ENCODE data around the gene RPS6KA1. TPM values are rescaled to one million over a fixed set of nuclear protein-coding genes. Genes with fewer than 3 reads are reported as not detected.

The RPS6KA1 gene
- total and polyA plus RNA-seq, 2 of the 13 experiments (the other 11 are each of a cell fraction or from before 2014, with no cell fraction given), result 19.6 to 24.2 TPM

DNA sequence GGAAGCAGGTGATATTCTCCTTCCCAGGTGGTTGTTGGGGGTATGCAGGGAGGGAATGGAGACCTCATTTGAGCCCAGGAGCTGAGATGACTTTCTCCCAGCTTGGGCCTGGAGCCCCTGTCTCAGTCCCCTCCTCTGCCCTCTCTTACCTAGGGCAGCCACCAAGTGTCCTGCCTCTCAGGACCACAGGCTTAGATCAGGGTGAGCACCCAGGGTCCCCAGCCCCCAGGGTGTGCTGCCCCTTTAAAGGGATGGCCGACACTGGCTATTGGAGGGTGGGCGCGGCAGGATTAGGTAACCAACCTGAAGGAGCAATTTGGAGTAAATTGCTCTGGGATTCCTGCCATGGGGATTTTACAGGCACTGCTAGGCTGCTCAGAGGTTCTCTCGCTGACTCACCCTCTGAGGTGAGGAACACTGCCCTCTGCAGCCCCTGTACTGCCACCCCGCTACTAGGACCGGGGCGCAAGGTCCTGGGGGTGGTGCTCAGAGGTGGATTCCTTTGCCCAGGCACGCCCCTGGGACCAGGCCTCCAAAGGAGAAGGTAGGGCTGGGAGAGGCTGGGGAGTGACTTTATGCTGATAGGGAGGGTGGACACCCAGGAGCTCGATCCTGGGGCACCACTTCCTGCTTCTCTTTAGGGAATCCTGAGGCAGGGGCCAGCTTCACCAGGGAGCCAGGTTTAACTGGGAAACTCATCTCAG, 1.5 kb downstream of the RPS6KA1 start:
- ChIA-PET POLR2A (interaction anchor here (1.6 to 5.8 kb wide), 2 partner anchors 30 to 99 kb away, joined by 3 to 41 read pairs; partner anchors contain the start of gene DHDDS), CTCF (ENCODE audit: low intra/inter-chr PET ratio, low total read pairs) (interaction anchor here (1.2 to 2.3 kb wide), 2 partner anchors 10 to 31 kb away, joined by 3 to 13 read pairs; no protein-coding TSS in a partner anchor)
- peak overlapping the region; percentile 78 for H3K9ac ChIP-seq (ENCODE audit: insufficient read depth, low read depth, low read length)
- BruUV-seq (replicated peaks), result no TSS peak
- DNase-seq (ENCODE audit: low spot score), result peak; percentile 87
- peak; percentile 94 for FAIRE-seq
- WGBS (ENCODE audit: low lambda C conversion rate), result 2% methylated on average over 7 of the region's 9 CpGs
- no peaks in the 10 kb centered on the region for H3K9me3 ChIP-seq (ENCODE audit: low read length)
- intact Hi-C loops (cut with micrococcal nuclease; ENCODE audit: unreplicated experiment) (loop anchor here (1.0 kb wide), 1 partner anchor 31 kb away; no protein-coding TSS in a partner anchor), in situ Hi-C loops (cut with HindIII; ENCODE audit: extremely low pct_ligation_motif_present, low pct_unique_long_range_greater_than_20kb) (no loop called here)
- H4K20me1 ChIP-seq (ENCODE audit: insufficient read depth, low read length), result 0 out of 2 replicates have a peak, but pooled peaks cover 9% of the 10 kb centered on the region
- peaks cover 0 to 3% of the 10 kb centered on the region in 2 experiments; a peak in 1 of 5 replicates for H3K27me3 ChIP-seq (ENCODE audit: control insufficient read depth in 1 of 2, insufficient read depth in 2 of 2, low read length in 2 of 2)
- H3K27ac ChIP-seq (ENCODE audit: extremely low read length, insufficient read depth, low read length), result peak overlapping the region; percentile 47
- peaks cover 73% of the 10 kb centered on the region for H3K4me1 ChIP-seq (ENCODE audit: insufficient read depth, low read length)
- peak overlapping the region; percentile 62 to 92 (median 89) for H3K4me3 ChIP-seq (replicated peaks in 1 of 3; ENCODE audit: insufficient read depth in 1 of 3, low read depth in 2 of 3, low read length in 3 of 3)
- H3K36me3 ChIP-seq (replicated peaks in 1 of 2; ENCODE audit: control insufficient read depth in 1 of 2, insufficient read depth in 2 of 2, low read length in 2 of 2), result no peaks in the 10 kb centered on the region
- H3K79me2 ChIP-seq (ENCODE audit: insufficient read depth, low read length), result peaks cover 24% of the 10 kb centered on the region
- ATAC-seq, result peak; percentile 92
- no peak overlapping the region for H2AFZ ChIP-seq (ENCODE audit: low read length)
- H3K4me2 ChIP-seq (ENCODE audit: low read depth, low read length), result peak overlapping the region; percentile 93
- TF ChIP-seq, protein P1, sequence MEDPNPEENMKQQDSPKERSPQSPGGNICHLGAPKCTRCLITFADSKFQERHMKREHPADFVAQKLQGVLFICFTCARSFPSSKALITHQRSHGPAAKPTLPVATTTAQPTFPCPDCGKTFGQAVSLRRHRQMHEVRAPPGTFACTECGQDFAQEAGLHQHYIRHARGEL (CRISPR knock-in tag; IDR thresholded peaks at IDR 0.05), result no peak
- TF ChIP-seq, protein P2, sequence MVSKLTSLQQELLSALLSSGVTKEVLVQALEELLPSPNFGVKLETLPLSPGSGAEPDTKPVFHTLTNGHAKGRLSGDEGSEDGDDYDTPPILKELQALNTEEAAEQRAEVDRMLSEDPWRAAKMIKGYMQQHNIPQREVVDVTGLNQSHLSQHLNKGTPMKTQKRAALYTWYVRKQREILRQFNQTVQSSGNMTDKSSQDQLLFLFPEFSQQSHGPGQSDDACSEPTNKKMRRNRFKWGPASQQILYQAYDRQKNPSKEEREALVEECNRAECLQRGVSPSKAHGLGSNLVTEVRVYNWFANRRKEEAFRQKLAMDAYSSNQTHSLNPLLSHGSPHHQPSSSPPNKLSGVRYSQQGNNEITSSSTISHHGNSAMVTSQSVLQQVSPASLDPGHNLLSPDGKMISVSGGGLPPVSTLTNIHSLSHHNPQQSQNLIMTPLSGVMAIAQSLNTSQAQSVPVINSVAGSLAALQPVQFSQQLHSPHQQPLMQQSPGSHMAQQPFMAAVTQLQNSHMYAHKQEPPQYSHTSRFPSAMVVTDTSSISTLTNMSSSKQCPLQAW (CRISPR knock-in tag; IDR thresholded peaks at IDR 0.05), result peak; percentile 80
- TF ChIP-seq ETV6 (CRISPR knock-in tag; conservative IDR thresholded peaks at IDR 0.05) (no peak), ZNF75D (CRISPR knock-in tag; IDR thresholded peaks at IDR 0.05; ENCODE audit: borderline replicate concordance) (no peak), KDM6A (CRISPR knock-in tag; IDR thresholded peaks at IDR 0.05; ENCODE audit: low read depth) (no peak), POLR2AphosphoS2 (IDR thresholded peaks at IDR 0.05; ENCODE audit: low read depth, low read length) (no peak), TEAD2 (CRISPR knock-in tag; IDR thresholded peaks at IDR 0.05) (no peak), TGIF2 (CRISPR knock-in tag; IDR thresholded peaks at IDR 0.05) (peak; percentile 47; the same call in 1 of the 2 replicates)
- TF ChIP-seq, protein P3, sequence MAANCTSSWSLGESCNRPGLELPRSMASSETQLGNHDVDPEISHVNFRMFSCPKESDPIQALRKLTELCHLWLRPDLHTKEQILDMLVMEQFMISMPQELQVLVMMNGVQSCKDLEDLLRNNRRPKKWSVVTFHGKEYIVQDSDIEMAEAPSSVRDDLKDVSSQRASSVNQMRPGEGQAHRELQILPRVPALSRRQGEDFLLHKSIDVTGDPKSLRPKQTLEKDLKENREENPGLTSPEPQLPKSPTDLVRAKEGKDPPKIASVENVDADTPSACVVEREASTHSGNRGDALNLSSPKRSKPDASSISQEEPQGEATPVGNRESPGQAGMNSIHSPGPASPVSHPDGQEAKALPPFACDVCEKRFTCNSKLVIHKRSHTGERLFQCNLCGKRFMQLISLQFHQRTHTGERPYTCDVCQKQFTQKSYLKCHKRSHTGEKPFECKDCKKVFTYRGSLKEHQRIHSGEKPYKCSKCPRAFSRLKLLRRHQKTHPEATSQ (CRISPR knock-in tag; IDR thresholded peaks at IDR 0.05; ENCODE audit: borderline replicate concordance), result no peak
- TF ChIP-seq, protein P4, sequence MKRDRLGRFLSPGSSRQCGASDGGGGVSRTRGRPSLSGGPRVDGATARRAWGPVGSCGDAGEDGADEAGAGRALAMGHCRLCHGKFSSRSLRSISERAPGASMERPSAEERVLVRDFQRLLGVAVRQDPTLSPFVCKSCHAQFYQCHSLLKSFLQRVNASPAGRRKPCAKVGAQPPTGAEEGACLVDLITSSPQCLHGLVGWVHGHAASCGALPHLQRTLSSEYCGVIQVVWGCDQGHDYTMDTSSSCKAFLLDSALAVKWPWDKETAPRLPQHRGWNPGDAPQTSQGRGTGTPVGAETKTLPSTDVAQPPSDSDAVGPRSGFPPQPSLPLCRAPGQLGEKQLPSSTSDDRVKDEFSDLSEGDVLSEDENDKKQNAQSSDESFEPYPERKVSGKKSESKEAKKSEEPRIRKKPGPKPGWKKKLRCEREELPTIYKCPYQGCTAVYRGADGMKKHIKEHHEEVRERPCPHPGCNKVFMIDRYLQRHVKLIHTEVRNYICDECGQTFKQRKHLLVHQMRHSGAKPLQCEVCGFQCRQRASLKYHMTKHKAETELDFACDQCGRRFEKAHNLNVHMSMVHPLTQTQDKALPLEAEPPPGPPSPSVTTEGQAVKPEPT (CRISPR knock-in tag; IDR thresholded peaks at IDR 0.05; ENCODE audit: low read depth), result no peak
- TF ChIP-seq, protein P5, sequence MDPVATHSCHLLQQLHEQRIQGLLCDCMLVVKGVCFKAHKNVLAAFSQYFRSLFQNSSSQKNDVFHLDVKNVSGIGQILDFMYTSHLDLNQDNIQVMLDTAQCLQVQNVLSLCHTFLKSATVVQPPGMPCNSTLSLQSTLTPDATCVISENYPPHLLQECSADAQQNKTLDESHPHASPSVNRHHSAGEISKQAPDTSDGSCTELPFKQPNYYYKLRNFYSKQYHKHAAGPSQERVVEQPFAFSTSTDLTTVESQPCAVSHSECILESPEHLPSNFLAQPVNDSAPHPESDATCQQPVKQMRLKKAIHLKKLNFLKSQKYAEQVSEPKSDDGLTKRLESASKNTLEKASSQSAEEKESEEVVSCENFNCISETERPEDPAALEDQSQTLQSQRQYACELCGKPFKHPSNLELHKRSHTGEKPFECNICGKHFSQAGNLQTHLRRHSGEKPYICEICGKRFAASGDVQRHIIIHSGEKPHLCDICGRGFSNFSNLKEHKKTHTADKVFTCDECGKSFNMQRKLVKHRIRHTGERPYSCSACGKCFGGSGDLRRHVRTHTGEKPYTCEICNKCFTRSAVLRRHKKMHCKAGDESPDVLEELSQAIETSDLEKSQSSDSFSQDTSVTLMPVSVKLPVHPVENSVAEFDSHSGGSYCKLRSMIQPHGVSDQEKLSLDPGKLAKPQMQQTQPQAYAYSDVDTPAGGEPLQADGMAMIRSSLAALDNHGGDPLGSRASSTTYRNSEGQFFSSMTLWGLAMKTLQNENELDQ (CRISPR knock-in tag; IDR thresholded peaks at IDR 0.05; ENCODE audit: borderline replicate concordance), result no peak
- TF ChIP-seq, protein P6, sequence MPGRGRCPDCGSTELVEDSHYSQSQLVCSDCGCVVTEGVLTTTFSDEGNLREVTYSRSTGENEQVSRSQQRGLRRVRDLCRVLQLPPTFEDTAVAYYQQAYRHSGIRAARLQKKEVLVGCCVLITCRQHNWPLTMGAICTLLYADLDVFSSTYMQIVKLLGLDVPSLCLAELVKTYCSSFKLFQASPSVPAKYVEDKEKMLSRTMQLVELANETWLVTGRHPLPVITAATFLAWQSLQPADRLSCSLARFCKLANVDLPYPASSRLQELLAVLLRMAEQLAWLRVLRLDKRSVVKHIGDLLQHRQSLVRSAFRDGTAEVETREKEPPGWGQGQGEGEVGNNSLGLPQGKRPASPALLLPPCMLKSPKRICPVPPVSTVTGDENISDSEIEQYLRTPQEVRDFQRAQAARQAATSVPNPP (CRISPR knock-in tag; IDR thresholded peaks at IDR 0.05), result no peak
